ENCODE measurements around the gene BCL7A. TPM values are rescaled to one million over a fixed set of nuclear protein-coding genes. Genes with fewer than 3 reads are reported as not detected.

The BCL7A gene
- total RNA-seq, 1 donor from 2014 or later, result 11.4 TPM

DNA sequence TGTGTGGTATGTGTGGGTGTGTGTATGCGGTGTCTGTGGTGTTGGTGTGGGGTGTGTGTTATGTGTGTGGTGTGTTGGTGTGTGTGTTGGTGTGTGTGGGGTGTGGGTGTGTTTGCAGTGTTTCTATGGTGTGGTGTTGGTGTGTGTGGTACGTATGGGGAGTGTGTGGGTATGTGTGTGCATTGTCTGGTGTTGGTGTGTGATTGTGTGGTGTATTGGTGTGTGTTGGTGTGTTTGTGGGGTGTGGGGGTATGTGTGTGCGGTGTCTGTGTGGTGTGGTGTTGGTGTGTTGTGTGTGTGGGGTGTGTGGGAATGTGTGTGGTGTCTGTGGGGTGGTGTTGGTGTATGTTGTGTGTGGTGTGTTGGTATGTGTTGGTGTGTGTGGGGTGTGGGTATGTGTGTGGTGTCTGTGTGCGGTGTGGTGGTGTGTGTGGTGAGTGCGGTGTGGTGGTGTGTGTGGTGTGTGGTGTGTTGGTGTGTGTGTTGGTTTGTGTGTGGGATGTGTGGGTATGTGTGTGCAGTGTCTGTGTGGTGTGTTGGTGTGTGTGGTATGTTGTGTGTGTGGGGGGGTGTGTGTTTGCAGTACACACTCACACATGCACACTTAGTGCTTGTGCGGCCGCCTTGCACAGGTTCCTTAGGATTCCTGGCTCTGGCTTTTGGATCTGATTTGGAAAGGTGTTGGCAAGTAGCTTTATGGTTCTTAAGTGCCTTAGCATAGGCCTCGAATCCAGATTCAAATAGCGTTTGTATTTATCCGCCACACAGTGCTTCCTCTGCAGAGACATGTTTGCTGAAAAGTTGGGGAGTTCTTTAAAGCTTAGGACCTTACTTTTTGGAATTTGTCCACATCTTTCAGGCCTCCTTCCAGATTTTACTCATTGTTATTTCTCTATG is 73.3 kb downstream of the BCL7A start:
- peaks cover 69% of the 10 kb centered on the region for H3K4me1 ChIP-seq
- H3K27me3 ChIP-seq, result no peaks in the 10 kb centered on the region
- DNase-seq, result no peak
- H3K27ac ChIP-seq, result no peak overlapping the region
- TF ChIP-seq CTCF (IDR thresholded peaks at IDR 0.05), result no peak
- no peak overlapping the region for H3K4me3 ChIP-seq
- no peaks in the 10 kb centered on the region for H3K9me3 ChIP-seq
- H3K36me3 ChIP-seq, result no peaks in the 10 kb centered on the region
- intact Hi-C loops (cut with DNase I), result no loop called here
- no peak for ATAC-seq

DNA sequence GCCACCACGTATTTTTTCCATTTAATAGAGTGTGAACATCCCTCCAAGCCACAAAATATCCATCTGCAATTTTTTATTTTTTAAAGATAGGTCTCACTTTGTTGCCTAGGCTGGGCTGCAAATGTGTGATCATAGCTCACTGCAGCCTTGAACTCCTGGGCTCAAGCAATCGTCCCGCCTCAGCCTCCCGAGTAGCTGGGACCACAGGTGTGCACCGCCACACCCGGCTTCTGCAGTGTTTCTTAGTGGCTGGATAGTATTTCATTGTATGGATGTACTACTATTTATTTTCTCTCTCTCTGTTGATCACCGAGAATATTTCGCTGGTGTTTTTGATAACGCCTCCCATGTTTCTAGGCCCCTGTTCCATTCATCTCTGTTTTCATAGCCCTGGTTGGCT is 74.3 kb downstream of the BCL7A start:
- H3K4me3 ChIP-seq, result no peak overlapping the region
- H3K27ac ChIP-seq, result peak overlapping the region; percentile 85
- intact Hi-C loops (cut with DNase I), result no loop called here
- TF ChIP-seq CTCF (IDR thresholded peaks at IDR 0.05), result no peak
- DNase-seq (no peak), ATAC-seq (no peak)
- peaks cover 69% of the 10 kb centered on the region for H3K4me1 ChIP-seq
- H3K27me3 ChIP-seq, result no peaks in the 10 kb centered on the region
- H3K9me3 ChIP-seq, result no peaks in the 10 kb centered on the region
- H3K36me3 ChIP-seq, result no peaks in the 10 kb centered on the region

- no peak for TF ChIP-seq CTCF (IDR thresholded peaks at IDR 0.05)
- ATAC-seq (no peak), DNase-seq (no peak)
- Histone ChIP-seq H3K27ac (peak overlapping the region; percentile 85), H3K36me3 (no peaks in the 10 kb centered on the region), H3K4me1 (peaks cover 66% of the 10 kb centered on the region), H3K4me3 (no peak overlapping the region), H3K27me3 (no peaks in the 10 kb centered on the region), H3K9me3 (no peaks in the 10 kb centered on the region)
- intact Hi-C loops (cut with DNase I), result no loop called here
These were observed 75.0 kb downstream of the BCL7A start for GRCh38 chr12:122096591-122097149.

DNA sequence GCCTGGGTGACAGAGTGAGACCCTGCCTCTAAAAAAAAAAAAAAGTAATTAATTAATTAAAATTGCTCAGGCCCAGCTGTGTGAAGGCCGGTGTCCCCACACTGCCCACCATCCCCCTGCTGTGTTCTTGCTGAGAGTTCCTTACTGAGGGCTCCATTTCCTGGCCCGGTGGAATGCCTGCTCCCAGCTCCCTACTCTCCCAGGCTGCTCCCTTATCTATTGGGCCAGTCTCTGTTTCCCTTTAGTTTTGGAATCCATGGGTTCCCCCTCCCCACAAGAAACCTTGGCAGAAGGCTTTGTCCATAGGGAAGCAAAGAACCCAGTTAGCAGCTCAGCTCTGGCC is 75.9 kb downstream of the BCL7A start:
- DNase-seq (no peak), ATAC-seq (no peak)
- H3K36me3 ChIP-seq, result no peaks in the 10 kb centered on the region
- intact Hi-C loops (cut with DNase I), result no loop called here
- H3K9me3 ChIP-seq, result no peaks in the 10 kb centered on the region
- no peak overlapping the region for H3K4me3 ChIP-seq
- no peak for TF ChIP-seq CTCF (IDR thresholded peaks at IDR 0.05)
- H3K4me1 ChIP-seq, result peaks cover 57% of the 10 kb centered on the region
- H3K27me3 ChIP-seq, result no peaks in the 10 kb centered on the region
- H3K27ac ChIP-seq, result peak overlapping the region; percentile 85

- no peaks in the 10 kb centered on the region for H3K9me3 ChIP-seq
- no peaks in the 10 kb centered on the region for H3K27me3 ChIP-seq
- no peak overlapping the region for H3K4me3 ChIP-seq
- DNase-seq (peak; percentile 86), ATAC-seq (peak; percentile 94)
- H3K4me1 ChIP-seq, result peaks cover 57% of the 10 kb centered on the region
- TF ChIP-seq CTCF (IDR thresholded peaks at IDR 0.05), result no peak
- intact Hi-C loops (cut with DNase I), result no loop called here
- no peaks in the 10 kb centered on the region for H3K36me3 ChIP-seq
- peak overlapping the region; percentile 85 for H3K27ac ChIP-seq
These were observed 76.5 kb downstream of the BCL7A start for GRCh38 chr12:122097927-122098756.

Measured in upper lobe of right lung (tissue), 1 donor.